ENCODE results near the gene ZNF562.

DNA sequence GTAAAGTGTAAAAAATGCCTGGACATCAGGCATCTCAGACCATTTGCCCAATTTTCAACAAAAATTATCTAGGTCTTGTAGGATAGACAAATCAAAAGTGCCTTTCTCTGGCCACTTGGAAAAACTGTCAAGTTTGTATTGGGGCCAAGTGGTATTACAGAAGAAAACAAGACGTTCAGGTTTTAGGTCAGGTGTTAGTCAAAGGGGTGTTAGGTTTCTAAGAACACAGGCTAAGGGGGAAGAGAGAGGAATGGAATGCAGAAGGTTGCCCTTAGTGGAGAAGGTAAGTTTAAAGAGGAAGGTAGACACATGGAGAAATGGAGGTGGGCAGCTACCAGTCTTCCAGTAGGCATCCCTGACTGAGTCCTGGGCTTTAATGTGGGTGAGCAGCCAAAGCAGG, 33.9 kb downstream of the ZNF562 start:
- TF ChIP-seq, protein P1, sequence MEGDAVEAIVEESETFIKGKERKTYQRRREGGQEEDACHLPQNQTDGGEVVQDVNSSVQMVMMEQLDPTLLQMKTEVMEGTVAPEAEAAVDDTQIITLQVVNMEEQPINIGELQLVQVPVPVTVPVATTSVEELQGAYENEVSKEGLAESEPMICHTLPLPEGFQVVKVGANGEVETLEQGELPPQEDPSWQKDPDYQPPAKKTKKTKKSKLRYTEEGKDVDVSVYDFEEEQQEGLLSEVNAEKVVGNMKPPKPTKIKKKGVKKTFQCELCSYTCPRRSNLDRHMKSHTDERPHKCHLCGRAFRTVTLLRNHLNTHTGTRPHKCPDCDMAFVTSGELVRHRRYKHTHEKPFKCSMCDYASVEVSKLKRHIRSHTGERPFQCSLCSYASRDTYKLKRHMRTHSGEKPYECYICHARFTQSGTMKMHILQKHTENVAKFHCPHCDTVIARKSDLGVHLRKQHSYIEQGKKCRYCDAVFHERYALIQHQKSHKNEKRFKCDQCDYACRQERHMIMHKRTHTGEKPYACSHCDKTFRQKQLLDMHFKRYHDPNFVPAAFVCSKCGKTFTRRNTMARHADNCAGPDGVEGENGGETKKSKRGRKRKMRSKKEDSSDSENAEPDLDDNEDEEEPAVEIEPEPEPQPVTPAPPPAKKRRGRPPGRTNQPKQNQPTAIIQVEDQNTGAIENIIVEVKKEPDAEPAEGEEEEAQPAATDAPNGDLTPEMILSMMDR (IDR thresholded peaks at IDR 0.05; ENCODE audit: borderline replicate concordance, extremely low read depth, low read length, poor library complexity, severe bottlenecking), result no peak
- no peak for TF ChIP-seq EZH2 (IDR thresholded peaks at IDR 0.05; ENCODE audit: borderline replicate concordance, low read depth, low read length, severe bottlenecking)

All from DND-41 (cell line).